SK-N-SH (cell line): Measurements from ENCODE around the gene ADAMTS16. TPM values are rescaled to one million over a fixed set of nuclear protein-coding genes. Genes with fewer than 3 reads are reported as not detected.

Experiments
- CTCF ChIA-PET: fragments of 300-600, 350-600 bp; formaldehyde crosslinking; extraction: SDS; loops from one replicate; lab custom pipeline; 2021; lab: Yijun Ruan, JAX
- POLR2A ChIA-PET: fragments of 350-600 bp; sonication (Branson Sonifier 250); formaldehyde crosslinking; extraction: SDS; loops from one replicate; lab custom pipeline; 2020; ENCODE audit warnings: antibody characterized with exemption, inconsistent platforms; lab: Yijun Ruan, JAX
- DNase-seq: peaks from one replicate; pipeline ENCODE4 v3.0.0; 2012
- H2AFZ ChIP-seq: fragments of 200-600 bp; sonication (generic); 2 replicates; pipeline ENCODE4 v1.8.1; 2016; ENCODE audit warnings: antibody characterized with exemption, mild to moderate bottlenecking, low read depth
- H3F3A ChIP-seq: fragments of 200-600 bp; sonication (generic); replicated peaks from 2 replicates; pipeline ENCODE3; 2016; ENCODE audit warnings: antibody characterized with exemption, mild to moderate bottlenecking; ENCODE audit not compliant: insufficient read depth
- H3K27ac ChIP-seq, 2 experiments: fragments of 200-500 bp in 1 of 2; fragments of 200-600 bp in 1 of 2; sonication (Bioruptor generic) in 1 of 2; sonication (generic), shearing (Covaris generic) in 1 of 2; 2 replicates each; pipeline versions ENCODE4 v1.5.1 to v1.6.1; 2014 to 2016; ENCODE audit warnings: low read depth in 2 of 2, inconsistent platforms in 1 of 2, low read length in 1 of 2, mild to moderate bottlenecking in 1 of 2, mixed read lengths in 1 of 2
- H3K27me3 ChIP-seq: fragments of 200-600 bp; sonication (generic), shearing (Covaris generic); 2 replicates; pipeline ENCODE4 v1.6.1; 2016; ENCODE audit warnings: mixed run types; ENCODE audit not compliant: insufficient read depth
- H3K36me3 ChIP-seq, 2 experiments: fragments of 200-500 bp in 1 of 2; fragments of 200-600 bp in 1 of 2; sonication (Bioruptor generic) in 1 of 2; sonication (generic) in 1 of 2; replicated peaks in 1 of 2; 2 replicates each; pipeline versions ENCODE3 to v1.5.1; 2014 to 2016; ENCODE audit warnings: low read length in 1 of 2, mild to moderate bottlenecking in 1 of 2; ENCODE audit not compliant: insufficient read depth in 2 of 2, control insufficient read depth in 1 of 2
- H3K4me1 ChIP-seq, 2 experiments: fragments of 200-500 bp in 1 of 2; fragments of 200-600 bp in 1 of 2; sonication (Bioruptor generic) in 1 of 2; sonication (generic), shearing (Covaris generic) in 1 of 2; 2 replicates each; pipeline versions ENCODE4 v1.5.1 to v1.6.1; 2014 to 2016; ENCODE audit warnings: low read depth in 1 of 2, low read length in 1 of 2, mixed run types in 1 of 2; ENCODE audit not compliant: insufficient read depth in 2 of 2, control insufficient read depth in 1 of 2
- H3K4me2 ChIP-seq: fragments of 200-600 bp; sonication (generic), shearing (Covaris generic); 2 replicates; pipeline ENCODE4 v1.6.1; 2017; ENCODE audit warnings: mixed run types
- H3K4me3 ChIP-seq, 2 experiments: fragments of 200-500 bp in 1 of 2; fragments of 200-600 bp in 1 of 2; sonication (Bioruptor generic) in 1 of 2; sonication (generic), shearing (Covaris generic) in 1 of 2; 2 replicates each; pipeline versions ENCODE4 v1.5.1 to v1.8.1; 2014 to 2016; ENCODE audit warnings: low read depth in 2 of 2, inconsistent platforms in 1 of 2, low read length in 1 of 2, mild to moderate bottlenecking in 1 of 2, mixed read lengths in 1 of 2, moderate library complexity in 1 of 2
- H3K79me2 ChIP-seq: fragments of 200-600 bp; sonication (generic); 2 replicates; pipeline ENCODE4 v1.8.1; 2017; ENCODE audit warnings: mild to moderate bottlenecking; ENCODE audit not compliant: insufficient read depth
- H3K9ac ChIP-seq: fragments of 200-600 bp; sonication (generic); 2 replicates; pipeline ENCODE4 v1.6.1; 2017; ENCODE audit warnings: mixed run types
- H3K9me2 ChIP-seq: fragments of 200-600 bp; sonication (generic); 2 replicates; pipeline ENCODE4 v1.6.1; 2017; ENCODE audit warnings: mixed run types
- H3K9me3 ChIP-seq: fragments of 200-600 bp; sonication (generic); 2 replicates; pipeline ENCODE4 v1.6.1; 2017; ENCODE audit warnings: mixed run types, mild to moderate bottlenecking, moderate library complexity
- H4K20me1 ChIP-seq: fragments of 200-600 bp; sonication (generic); 2 replicates; pipeline ENCODE4 v1.6.1; 2017; ENCODE audit warnings: mild to moderate bottlenecking, mixed run types; ENCODE audit not compliant: insufficient read depth
- ELF1 ChIP-seq: IDR thresholded peaks from 2 replicates; pipeline ENCODE4 v1.4.0; 2012
- FOSL2 ChIP-seq: IDR thresholded peaks from 2 replicates; pipeline ENCODE4 v1.4.0; 2012; ENCODE audit warnings: low read depth, mild to moderate bottlenecking, moderate library complexity, borderline replicate concordance
- GABPA ChIP-seq: IDR thresholded peaks from 2 replicates; pipeline ENCODE4 v1.4.0; 2012; ENCODE audit warnings: low read depth, mild to moderate bottlenecking
- JUND ChIP-seq: IDR thresholded peaks from 2 replicates; pipeline ENCODE4 v1.4.0; 2012
- MXI1 ChIP-seq: IDR thresholded peaks from 2 replicates; pipeline ENCODE4 v1.6.1; 2012; ENCODE audit warnings: mild to moderate bottlenecking, low read depth, low read length, improper control_type of control experiment
- PBX3 ChIP-seq: IDR thresholded peaks from 2 replicates; pipeline ENCODE4; 2012
- RCOR1 ChIP-seq: fragments of 150-350 bp; IDR thresholded peaks from 2 replicates; pipeline ENCODE4 v1.6.1; 2017; ENCODE audit warnings: antibody characterized with exemption, low read length
- RFX5 ChIP-seq: IDR thresholded peaks from 2 replicates; pipeline ENCODE4 v1.6.1; 2012; ENCODE audit warnings: mild to moderate bottlenecking, improper control_type of control experiment, low read length
- RXRA ChIP-seq: IDR thresholded peaks from 2 replicates; pipeline ENCODE4 v1.4.0; 2012; ENCODE audit warnings: low read depth, mild to moderate bottlenecking, borderline replicate concordance
- SMC3 ChIP-seq: IDR thresholded peaks from 2 replicates; pipeline ENCODE4 v1.6.1; 2012; ENCODE audit warnings: low read depth, low read length, improper control_type of control experiment
- TCF12 ChIP-seq: IDR thresholded peaks from 2 replicates; pipeline ENCODE4 v1.4.0; 2012
- TEAD4 ChIP-seq: IDR thresholded peaks from 2 replicates; pipeline ENCODE4 v1.4.0; 2012; ENCODE audit warnings: mild to moderate bottlenecking, borderline replicate concordance; ENCODE audit not compliant: insufficient read depth
- YY1 ChIP-seq: IDR thresholded peaks from 2 replicates; pipeline ENCODE4 v1.4.0; 2012; ENCODE audit warnings: low read depth, mild to moderate bottlenecking
- WGBS: methylation state at CpG from one replicate; pipeline ENCODE4 v1.1.6; 2017; ENCODE audit warnings: low lambda C conversion rate; 5-methylcytosine and 5-hydroxymethylcytosine counted together
- polyA plus RNA-seq, 3 experiments: library from polyadenylated mRNA; depleted of rRNA; stranded (reverse); fragments of >200 nt; gene quantifications; 2 replicates each; pipeline ENCODE4 v1.2.3, GENCODE V29; 2012
- TF ChIP-seq, protein P1 (sequence below): fragments of 150-350 bp; IDR thresholded peaks from 2 replicates; pipeline ENCODE4 v1.6.1; 2016; ENCODE audit warnings: mild to moderate bottlenecking, low read depth, low read length
- TF ChIP-seq, protein P2 (sequence below): IDR thresholded peaks from 2 replicates; pipeline ENCODE4 v1.6.1; 2012; ENCODE audit warnings: mild to moderate bottlenecking, low read depth, low read length, moderate library complexity

Gene ADAMTS16
- polyA plus RNA-seq, 1 of the 3 experiments (the other 2 are of a cell fraction), result not detected

DNA sequence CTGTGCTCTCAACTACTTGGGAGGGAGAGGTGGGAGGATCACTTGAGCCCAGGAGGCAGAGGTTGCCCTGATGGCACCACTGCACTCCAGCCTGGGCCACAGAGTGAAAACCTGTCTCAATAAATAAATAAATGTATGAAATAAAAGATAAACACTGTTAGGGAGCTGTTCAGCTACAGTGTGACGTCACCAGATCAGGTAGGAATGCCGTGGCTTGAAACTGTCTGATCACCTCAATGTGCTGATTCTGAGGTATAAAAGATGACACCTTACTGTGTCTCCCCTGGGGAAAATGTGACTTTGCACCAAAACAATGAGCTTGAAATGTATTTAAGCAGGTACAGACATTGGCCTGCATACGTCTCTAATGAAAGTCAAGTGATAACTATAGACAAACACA lies 133.3 kb downstream of the ADAMTS16 start:
- TF ChIP-seq FOSL2 (no peak), GABPA (no peak), MXI1 (no peak), YY1 (no peak), PBX3 (no peak), RXRA (no peak), JUND (no peak), TEAD4 (no peak), SMC3 (no peak), RCOR1 (no peak), RFX5 (no peak), TCF12 (no peak), ELF1 (no peak)
- TF ChIP-seq, protein P1, sequence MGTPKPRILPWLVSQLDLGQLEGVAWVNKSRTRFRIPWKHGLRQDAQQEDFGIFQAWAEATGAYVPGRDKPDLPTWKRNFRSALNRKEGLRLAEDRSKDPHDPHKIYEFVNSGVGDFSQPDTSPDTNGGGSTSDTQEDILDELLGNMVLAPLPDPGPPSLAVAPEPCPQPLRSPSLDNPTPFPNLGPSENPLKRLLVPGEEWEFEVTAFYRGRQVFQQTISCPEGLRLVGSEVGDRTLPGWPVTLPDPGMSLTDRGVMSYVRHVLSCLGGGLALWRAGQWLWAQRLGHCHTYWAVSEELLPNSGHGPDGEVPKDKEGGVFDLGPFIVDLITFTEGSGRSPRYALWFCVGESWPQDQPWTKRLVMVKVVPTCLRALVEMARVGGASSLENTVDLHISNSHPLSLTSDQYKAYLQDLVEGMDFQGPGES, result no peak
- TF ChIP-seq, protein P2, sequence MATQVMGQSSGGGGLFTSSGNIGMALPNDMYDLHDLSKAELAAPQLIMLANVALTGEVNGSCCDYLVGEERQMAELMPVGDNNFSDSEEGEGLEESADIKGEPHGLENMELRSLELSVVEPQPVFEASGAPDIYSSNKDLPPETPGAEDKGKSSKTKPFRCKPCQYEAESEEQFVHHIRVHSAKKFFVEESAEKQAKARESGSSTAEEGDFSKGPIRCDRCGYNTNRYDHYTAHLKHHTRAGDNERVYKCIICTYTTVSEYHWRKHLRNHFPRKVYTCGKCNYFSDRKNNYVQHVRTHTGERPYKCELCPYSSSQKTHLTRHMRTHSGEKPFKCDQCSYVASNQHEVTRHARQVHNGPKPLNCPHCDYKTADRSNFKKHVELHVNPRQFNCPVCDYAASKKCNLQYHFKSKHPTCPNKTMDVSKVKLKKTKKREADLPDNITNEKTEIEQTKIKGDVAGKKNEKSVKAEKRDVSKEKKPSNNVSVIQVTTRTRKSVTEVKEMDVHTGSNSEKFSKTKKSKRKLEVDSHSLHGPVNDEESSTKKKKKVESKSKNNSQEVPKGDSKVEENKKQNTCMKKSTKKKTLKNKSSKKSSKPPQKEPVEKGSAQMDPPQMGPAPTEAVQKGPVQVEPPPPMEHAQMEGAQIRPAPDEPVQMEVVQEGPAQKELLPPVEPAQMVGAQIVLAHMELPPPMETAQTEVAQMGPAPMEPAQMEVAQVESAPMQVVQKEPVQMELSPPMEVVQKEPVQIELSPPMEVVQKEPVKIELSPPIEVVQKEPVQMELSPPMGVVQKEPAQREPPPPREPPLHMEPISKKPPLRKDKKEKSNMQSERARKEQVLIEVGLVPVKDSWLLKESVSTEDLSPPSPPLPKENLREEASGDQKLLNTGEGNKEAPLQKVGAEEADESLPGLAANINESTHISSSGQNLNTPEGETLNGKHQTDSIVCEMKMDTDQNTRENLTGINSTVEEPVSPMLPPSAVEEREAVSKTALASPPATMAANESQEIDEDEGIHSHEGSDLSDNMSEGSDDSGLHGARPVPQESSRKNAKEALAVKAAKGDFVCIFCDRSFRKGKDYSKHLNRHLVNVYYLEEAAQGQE, result no peak
- H3K4me2 ChIP-seq, result no peak overlapping the region
- H4K20me1 ChIP-seq, result no peaks in the 10 kb centered on the region
- no peaks in the 10 kb centered on the region for H3K36me3 ChIP-seq
- H3K9me2 ChIP-seq, result no peaks in the 10 kb centered on the region
- 98% methylated on average over 3 of the region's 3 CpGs for WGBS
- peaks cover 28% of the 10 kb centered on the region for H3F3A ChIP-seq
- no peak overlapping the region for H3K9ac ChIP-seq
- POLR2A ChIA-PET, result no interaction called here
- H3K4me1 ChIP-seq, result peaks cover 4 to 11% of the 10 kb centered on the region in 2 experiments; a peak in 3 of 4 replicates
- H3K27ac ChIP-seq, result no peak overlapping the region
- CTCF ChIA-PET, result interaction anchor here (1.0 kb wide), 1 partner anchor 25 kb away, joined by 3 read pairs; no protein-coding TSS in a partner anchor
- no peak for DNase-seq
- no peaks in the 10 kb centered on the region for H3K79me2 ChIP-seq
- H3K4me3 ChIP-seq, result no peak overlapping the region
- H3K9me3 ChIP-seq, result no peaks in the 10 kb centered on the region
- no peaks in the 10 kb centered on the region for H3K27me3 ChIP-seq
- no peak overlapping the region for H2AFZ ChIP-seq
